HG02642 (cell line): Measurements from ENCODE around the gene NLGN2.

ENCODE experiments used
- ATAC-seq: cut with Tn5 transposase; IDR thresholded peaks from one replicate; pipeline ENCODE4 v1.9.1; 2021; ENCODE audit warnings: mild to moderate bottlenecking; ENCODE audit not compliant: unreplicated experiment, poor library complexity

Gene NLGN2

DNA sequence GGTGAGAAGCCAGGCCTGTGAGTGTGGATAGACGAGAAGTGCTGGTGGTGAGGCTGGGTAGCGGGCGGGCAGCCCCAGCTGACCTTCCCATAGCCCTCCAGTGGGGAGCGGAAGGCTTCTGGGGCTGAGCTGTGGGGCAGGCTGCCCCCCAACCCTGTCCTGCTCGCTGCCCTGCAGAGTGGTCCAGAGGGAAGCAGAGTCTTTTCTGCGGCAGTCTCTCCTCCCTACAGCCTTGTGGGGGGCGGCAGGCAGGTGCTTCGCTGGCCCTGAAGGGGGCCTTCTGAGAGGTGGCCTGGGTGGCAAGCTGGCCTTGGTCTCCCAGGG, 3.7 kb downstream of the NLGN2 start:
- no peak for ATAC-seq

- no peak for ATAC-seq
Observed at GRCh38 chr17:7413346-7413985, 5.8 kb downstream of the NLGN2 start.

GRCh38 chr17:7414837-7415236, 7.2 kb downstream of the NLGN2 start:
- ATAC-seq = no peak

- no peak for ATAC-seq
Observed at GRCh38 chr17:7415784-7416183, 8.1 kb downstream of the NLGN2 start.

- no peak for ATAC-seq
Observed at GRCh38 chr17:7416323-7416722, 8.7 kb downstream of the NLGN2 start.

DNA sequence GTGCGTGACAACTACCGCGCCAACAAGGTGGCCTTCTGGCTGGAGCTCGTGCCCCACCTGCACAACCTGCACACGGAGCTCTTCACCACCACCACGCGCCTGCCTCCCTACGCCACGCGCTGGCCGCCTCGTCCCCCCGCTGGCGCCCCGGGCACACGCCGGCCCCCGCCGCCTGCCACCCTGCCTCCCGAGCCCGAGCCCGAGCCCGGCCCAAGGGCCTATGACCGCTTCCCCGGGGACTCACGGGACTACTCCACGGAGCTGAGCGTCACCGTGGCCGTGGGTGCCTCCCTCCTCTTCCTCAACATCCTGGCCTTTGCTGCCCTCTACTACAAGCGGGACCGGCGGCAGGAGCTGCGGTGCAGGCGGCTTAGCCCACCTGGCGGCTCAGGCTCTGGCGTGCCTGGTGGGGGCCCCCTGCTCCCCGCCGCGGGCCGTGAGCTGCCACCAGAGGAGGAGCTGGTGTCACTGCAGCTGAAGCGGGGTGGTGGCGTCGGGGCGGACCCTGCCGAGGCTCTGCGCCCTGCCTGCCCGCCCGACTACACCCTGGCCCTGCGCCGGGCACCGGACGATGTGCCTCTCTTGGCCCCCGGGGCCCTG, 9.5 kb downstream of the NLGN2 start:
- ATAC-seq = no peak

DNA sequence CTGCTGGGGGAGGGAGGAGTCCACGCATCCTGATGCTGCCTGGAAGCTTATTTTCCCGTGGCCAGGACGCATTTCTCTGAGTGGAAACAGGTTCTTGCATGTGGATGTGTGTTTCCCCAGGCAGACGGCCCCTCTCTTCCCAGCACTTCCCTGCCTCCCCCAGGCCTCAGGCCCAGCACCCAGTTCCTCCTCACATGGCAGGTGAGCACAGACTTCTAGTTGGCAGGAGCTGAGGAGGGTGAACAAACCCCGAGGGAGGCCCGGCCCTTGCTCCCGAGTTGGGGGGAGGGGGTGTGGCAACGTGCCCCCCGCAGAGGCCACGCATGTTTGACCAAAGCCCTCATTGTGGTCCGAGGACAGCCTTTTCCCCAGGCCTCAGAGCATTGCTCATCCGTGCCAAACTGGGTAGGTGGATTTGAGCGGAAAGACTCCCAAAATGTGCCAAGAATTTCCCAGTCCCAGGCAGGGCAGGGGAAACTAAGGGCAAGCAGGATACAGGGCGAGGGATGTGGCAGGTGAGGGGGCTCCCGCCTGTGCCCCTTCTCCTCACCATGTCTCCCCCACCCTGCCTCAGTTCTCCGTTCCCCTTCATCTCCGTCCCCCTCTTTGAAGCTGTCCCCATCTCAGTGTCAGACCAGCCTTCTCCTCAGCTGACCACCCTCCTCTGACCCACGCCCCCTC, 11.0 kb downstream of the NLGN2 start:
- ATAC-seq = no peak

DNA sequence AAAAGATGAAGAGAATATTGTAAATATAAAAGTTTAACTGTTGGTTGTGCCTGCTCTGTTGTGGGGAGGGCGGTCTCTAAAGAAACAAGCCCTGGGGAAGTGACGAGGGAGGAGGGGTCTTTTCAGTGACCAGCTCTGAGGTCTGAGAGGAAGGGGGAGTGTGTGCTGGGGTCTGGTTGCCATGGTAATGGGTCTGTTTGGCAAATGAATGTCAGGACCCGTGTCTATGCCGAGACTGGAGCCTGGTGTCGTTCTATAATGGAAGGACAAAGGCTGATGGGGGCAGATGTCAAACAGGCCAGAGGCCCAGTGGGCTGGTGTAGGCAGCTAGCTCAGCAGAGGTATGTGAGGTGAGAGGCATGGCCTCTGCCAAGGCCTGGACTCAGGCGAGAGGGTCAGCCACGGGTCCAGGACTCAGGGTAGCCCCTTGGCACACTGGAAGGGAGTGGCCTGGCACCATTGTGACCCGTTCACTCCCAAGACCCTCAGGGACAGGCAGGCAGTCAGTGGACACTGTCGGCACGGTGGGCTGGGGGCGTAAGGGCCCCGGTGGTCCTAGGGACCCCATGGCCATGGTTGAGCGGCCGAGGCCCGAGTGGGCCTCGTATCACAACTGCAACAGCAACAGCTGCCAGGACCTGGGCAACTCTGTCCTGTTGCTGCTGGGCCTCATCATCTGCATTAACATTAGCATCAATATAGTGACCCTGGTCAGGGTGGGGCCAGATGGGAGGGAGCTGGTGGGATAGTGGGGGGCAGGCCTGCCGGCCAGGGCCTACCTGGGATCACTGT, 12.4 kb downstream of the NLGN2 start, which contains the start of gene SPEM1:
Gene SPEM1 (plus strand): TSS at position 506 of the 792 bp plus-strand sequence. CDS start 61 bp downstream, at position 567.
- no peak for ATAC-seq

DNA sequence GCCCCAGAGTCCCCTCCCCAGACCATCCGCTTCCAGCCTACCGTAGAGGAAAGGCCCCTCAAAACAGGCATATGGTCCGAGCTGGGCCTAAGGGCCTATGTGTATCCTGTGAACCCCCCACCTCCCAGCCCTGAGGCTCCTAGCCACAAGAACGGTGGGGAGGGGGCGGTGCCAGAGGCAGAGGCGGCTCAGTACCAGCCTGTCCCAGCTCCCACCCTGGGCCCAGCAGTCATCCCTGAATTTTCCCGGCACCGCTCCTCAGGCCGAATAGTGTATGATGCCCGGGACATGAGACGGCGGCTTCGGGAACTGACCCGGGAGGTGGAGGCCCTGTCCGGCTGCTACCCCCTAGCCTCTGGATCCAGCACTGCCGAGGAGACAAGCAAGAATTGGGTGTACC, 13.5 kb downstream of the NLGN2 start:
- ATAC-seq = no peak

GRCh38 chr17:7423679-7424078, 16.0 kb downstream of the NLGN2 start:
- ATAC-seq = no peak

DNA sequence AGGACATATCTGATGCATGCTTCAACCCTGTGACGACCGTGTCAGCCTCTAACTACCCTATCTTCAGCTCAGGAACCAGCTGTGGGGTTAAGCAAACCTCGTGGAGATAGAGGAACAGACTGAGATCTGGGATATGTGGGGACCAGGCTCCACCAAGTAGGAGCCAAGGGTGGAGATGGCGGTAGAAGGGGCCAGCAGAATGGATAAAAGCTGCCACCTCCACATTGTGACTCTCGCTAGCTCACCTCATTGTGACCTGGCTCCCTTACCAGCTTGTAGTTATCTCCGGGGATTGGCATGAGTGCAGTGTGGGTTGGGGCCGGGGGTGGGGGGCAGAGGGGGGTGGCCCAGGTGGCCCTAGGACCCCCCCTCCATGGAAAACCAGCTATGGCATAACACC, 17.7 kb downstream of the NLGN2 start, which contains the start of gene SPEM2:
Gene SPEM2 (plus strand): TSS at position 301 of the 400 bp plus-strand sequence. CDS start 73 bp downstream, at position 374.
- no peak for ATAC-seq

DNA sequence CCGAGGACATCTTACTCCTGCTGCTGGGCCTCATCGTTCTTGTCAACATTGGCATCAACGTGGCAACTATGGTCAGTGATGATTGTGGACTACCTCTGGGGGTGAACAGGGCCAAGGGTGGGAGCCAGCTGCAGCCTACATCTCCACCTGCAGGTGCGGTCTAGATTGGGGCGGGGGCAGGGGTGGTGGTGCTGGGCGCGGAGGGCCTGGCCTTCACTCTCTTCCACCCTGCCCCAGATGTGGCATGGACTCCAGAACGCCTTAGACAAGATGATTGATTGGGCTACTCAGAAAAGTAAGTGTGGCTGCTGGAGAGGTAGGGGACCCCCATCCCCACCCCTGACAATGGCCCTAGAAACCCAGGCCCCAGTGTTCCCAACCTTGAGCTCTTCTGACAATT, 18.1 kb downstream of the NLGN2 start:
- no peak for ATAC-seq

DNA sequence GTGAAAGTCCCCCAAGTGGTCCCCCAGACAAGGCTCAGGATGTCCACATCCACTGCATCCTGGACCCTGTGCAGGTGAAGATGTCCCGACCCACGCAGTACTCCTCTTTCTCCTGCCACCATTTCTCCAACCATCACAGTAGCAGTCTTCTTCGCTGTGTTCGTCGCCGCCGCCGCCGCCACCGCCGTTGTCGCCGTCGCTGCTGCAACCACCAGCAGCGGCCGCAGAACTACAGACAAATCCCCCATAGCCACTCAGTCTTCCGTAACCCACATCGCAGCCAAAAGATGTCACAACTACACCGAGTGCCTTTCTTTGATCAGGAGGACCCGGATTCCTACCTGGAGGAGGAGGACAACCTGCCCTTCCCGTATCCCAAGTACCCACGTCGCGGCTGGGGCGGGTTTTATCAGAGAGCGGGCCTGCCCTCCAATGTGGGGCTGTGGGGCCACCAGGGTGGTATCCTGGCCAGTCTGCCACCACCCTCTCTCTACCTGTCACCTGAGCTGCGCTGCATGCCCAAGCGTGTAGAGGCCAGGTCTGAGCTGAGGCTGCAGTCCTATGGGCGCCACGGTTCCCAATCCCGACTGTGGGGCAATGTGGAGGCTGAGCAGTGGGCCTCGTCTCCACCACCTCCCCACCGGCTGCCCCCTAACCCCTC, 18.7 kb downstream of the NLGN2 start:
- no peak for ATAC-seq

DNA sequence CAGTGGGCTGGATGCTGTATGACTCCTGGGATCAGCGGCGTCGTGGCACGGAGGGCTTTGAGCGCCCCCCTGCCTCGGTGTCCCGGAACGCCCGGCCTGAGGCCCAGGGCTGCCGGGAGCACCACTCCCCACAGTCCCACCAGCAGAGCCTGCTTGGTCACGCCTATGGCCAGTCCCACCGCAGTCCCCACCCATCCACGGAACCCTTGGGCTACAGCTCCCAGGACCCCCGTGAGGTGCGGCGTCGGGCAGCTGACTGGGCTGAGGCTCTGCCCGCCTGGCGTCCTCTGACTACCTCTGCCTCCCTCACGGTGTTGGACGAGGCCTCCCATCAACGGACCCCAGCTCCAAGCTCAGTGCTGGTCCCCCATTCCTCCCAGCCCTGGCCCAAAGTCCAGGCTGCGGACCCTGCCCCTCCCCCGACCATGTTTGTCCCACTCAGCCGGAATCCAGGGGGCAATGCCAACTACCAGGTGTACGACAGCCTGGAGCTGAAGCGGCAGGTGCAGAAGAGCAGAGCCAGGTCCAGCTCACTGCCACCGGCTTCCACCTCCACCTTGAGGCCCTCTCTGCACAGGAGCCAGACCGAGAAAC, 19.3 kb downstream of the NLGN2 start:
- no peak for ATAC-seq

DNA sequence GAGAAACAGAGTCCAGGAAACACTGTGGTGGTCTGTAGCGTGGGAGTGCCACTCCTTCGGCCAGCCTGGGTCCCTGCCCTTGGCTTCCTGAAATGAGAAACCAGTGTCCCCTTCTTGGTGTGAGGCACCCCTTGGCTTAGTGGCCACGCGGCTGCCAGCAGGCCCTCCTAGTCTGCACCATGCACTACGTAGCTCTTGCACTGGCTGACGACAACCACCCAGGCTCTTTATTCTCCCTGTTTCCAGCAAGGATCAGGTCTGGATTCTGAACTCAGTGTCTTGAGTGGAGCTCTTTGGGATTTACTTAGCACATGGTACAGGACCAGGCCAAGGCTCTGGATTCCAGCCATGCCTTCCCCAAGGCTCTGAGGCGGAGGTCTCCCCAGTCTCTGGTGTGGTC, 19.9 kb downstream of the NLGN2 start:
- no peak for ATAC-seq

DNA sequence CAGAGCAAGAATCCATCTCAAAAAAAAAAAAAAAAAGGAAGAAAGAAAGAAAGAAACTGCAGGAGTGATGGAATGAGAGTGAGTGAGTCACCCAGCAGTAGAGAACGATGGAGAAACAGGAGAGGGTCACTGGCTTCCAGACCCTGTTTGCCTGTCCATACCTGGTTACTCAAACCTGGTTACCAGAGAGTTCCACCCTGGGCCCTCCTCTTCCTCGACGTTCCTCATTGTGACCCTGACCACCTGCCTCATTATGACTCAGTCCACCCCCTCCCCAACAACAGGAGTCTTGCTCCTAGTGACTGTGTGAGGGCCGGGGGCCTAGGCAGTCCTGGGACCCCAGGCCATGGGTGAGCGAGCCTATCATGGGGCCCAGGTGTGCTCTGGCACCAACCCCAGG, 20.9 kb downstream of the NLGN2 start, which contains the start of gene SPEM3:
Gene SPEM3 (plus strand): TSS at position 301 of the 400 bp plus-strand sequence. CDS start 46 bp downstream, at position 347.
- no peak for ATAC-seq

DNA sequence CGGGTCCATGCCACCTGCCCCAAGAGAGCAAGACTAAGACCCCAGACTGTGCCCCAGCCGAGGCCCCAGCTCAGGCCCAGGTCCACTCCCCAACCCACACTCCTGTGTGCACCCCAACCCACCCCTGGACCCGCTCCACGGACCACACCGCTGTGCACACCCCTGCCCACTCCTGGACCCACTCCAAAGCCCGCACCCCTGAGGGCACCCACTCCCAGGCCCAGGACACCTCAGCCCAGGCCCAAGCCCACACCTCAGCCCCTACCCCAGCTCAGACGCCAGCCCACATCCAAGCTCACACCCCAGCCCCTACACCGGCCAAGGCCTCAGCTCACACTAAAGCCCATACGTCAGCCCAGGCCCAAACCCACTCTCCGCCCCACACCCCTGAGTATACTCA, 22.1 kb downstream of the NLGN2 start:
- no peak for ATAC-seq

DNA sequence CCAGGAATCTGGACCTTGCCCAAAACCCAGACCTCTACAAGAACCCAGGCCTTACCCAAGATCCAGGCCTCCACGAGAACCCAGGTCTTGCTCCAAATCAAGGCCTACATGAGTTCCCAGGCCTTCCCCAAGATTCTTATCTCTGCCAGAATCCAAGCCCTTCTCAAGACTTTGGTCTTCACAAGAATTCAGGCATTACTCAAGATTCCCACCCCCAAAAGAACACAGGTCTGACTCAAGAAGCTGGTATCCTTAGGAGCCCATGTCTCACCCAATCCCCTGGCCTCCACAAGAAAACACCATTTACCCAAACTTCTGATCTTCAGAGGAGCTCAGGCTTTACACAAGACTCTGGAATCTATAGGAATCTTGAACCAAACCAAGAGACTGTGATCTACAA, 23.6 kb downstream of the NLGN2 start:
- no peak for ATAC-seq

GRCh38 chr17:7432296-7432695, 24.7 kb downstream of the NLGN2 start:
- no peak for ATAC-seq
